GM11168 (cell line): Measurements from ENCODE around the gene PAEP.

Source experiments
- in situ Hi-C: fragments of 300-500 bp; cut with MboI; formaldehyde crosslinking; loops from one replicate; pipeline ENCODE4 v1.12.0; 2022; ENCODE audit warnings: low sequenced_read_pairs; ENCODE audit not compliant: unreplicated experiment

PAEP gene

DNA sequence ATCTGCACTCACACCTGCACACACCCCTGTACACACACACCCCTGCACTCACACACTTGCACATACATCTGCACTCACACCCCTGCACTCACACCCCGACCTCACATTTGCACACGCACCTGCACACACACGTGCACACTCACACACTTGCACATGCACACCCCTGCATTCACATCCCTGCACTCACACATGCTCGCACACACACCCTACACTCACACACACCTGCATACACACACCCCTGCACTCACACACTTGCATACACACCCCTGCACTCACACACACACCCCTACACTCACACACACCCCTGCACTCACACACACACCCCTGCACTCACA, 50.3 kb downstream of the PAEP start:
- in situ Hi-C loops, result no loop called here

DNA sequence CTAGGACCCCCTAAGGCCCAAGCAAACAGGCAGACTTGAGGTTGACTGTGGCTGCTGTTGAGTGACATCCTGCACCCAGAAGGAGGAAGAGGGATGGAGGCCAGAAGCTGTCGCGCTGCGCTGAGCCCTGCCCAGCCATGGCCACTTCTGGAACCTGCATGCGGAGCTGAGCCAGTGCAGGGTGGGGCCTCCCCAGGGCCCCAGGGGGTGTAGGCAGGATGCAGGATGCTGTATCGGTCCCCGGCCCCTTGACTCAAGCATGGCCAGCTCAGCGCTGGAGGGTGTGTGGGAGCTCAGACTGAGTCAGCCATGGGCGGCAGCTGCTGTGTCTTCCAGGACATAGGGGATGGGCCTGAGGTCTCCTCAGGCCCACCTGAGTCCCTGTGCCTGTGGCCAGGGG, 50.9 kb downstream of the PAEP start:
- in situ Hi-C loops, result no loop called here

DNA sequence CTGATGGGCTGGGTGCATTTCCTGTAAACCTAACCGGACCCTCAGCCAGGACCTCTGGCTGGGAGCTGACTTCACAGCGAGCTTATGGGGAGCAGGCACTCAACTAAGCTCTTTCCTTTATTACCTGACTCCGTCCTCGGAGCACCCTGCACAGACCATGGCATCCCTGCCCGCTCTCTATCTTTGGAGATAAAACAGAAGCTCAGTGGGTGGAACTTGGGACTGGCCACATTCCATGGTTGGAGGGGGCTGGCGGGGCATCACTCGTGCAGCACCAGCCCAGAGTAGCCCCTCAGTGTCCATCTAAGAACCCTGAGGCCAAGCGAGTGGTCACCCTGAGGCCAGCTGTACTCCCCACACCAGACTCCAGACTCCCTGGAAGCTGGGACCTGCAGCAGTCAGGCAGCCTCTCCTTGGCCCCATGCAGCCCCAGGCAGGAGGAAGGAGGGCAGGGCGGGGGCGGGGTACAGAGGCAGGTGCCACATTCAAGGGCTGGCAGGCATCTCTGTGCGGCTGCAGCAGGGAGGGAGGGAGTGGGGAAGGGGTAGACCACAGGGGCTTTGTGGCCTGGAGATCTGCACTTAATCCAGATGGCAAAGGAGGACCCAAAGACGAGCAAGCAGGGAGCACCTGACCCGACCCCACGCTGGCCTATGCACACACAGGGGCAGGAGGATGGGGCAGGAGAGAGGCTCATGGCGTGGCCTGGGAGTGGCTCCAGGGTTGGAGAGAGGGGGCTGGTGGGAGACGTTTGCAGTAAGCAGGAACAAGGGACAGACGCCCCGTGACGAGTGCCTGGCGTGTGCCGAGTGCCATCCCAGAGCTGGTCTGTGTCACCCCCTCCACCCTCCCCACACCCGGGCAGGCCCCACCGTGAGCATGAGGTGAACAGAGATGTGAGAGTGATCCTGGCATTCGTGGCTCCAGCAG, 51.7 kb downstream of the PAEP start:
- in situ Hi-C loops, result no loop called here

DNA sequence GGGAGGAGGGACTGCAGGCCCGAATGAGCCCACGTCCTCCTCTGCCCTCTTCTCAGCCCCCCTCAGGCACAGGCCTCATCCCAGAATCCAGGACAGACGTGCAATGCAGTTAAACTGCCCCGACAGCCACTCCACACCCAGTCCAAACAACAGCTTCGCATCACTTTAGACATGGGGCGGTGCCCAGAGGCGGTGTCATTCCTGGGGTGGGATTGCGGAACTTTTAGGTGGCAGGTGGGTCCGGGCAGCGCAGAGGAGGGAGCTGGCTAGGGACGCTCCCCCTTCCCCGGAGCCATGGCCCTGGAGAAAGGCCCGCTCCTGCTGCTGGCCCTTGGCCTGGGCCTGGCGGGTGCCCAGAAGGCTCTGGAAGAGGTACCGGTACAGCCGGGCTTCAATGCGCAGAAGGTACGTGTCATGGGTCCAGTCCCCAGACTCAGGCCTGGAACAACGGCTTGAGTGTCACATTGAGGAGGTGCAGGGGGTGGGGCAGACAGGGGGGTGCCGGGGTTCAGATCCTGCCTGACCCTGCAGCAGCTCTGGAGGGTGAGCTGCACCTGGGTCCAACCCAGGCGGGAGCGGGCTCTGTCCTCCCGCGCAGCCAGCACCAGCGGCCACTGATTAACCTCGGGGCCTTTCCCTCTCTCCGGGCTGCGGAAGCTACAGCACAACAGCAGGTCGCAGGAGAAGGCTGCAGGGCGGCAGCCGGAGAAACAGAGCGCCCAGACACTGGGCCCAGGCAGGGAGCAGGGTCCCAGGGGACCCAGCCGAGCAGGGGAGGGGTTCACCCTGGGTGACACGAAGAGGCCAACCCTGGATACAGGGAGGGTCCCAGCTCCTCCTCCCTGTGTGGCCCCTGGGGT, 52.6 kb downstream of the PAEP start:
- in situ Hi-C loops, result no loop called here

DNA sequence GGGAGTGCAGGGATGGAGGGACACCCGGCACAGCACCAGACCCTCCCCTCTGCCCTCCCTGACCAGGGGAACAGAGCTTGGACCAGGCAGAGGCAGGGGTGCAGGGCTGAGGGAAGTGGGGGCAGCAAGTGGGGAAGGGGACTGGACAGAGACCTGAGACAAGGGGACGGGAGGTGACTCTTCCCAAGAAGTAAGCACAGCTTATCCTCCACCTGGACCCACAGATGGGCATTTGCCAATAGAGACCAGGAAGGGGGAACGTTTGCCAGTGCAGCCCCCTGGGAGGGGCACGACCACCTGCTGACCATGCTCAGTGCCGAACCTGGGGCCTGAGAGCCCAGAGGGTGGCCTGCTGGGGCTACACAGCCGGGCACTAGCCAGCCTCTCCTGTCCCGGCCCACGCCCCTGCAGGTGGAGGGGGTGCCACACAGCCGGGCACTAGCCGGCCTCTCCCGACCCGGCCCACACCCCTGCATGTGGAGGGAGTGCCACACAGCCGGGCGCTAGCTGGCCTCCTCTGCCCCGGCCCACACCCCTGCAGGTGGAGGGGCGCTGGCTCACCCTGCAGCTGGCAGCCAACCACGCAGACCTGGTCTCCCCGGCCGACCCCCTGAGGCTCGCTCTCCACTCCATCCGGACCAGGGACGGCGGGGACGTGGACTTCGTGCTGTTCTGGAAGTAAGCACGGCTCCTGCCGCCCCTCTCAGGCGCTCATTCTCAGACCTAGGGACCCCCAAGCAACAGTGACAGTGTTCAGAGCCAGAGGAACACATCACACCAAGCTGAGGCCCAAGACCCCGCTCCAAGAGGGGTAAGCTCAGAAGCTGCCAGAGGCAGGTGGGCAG, 53.5 kb downstream of the PAEP start:
- in situ Hi-C loops, result no loop called here

DNA sequence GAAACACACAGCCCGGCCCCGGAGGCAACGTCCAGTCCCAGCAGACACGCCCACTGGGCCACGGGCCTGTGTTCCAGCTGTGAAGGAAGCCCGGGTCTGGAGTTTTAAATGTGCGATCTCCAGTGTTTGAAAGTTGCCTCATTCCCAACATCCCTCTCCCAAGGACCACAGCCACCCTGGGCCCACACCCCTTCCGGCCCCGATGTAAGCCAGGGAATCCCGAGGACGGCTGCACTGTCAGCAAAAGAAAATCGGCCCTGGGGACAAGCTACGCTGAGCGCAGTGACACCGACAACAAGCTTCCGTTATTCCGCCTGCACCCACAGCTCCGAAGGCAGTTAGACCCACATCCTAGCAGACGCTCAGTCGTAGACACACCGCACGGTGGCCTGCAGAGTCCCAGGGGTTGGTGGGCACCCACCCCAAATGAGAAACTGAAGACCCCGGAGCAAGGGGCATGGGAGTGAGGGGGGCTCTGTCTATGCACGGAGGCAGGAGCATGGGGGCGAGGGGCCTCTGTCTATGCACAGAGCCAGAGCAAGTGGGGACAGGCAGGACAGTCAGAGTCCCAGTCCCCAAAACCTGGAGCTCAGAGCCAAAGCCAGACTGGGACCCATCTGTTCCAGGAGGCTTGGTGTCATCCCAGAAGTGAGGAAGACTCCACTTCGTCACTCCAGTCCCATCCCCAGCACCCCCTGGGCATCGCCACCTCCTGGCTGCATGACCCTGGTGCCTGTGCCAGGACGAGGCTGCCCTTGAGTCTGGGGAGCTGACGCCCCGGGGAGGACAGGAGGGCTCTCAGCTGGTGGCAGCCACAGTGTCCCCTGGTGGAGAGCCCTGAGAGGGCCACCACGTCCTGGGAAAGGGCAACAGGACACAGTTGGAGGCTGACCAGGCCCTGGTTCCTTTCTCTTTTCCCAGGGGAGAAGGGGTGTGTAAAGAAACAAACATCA, 54.4 kb downstream of the PAEP start:
- in situ Hi-C loops, result no loop called here
